HFF-Myc (cell line): ENCODE measurements around the gene ADIPOR2.

Source experiments
- DNase-seq: peaks from one replicate; pipeline ENCODE4 v3.0.0-alpha.2; 2011; ENCODE audit warnings: low read depth; ENCODE audit errors: extremely low read depth
- H3K4me3 ChIP-seq: replicated peaks from 2 replicates; pipeline ENCODE4 v1.5.1; 2011; ENCODE audit warnings: low read depth, mild to moderate bottlenecking, control low read depth, low read length
- TF ChIP-seq, protein P1 (sequence below): IDR thresholded peaks from 2 replicates; pipeline ENCODE4 v1.5.1; 2012; ENCODE audit warnings: mild to moderate bottlenecking, low read depth, low read length, control low read depth; ENCODE audit errors: missing control alignments

The ADIPOR2 gene

DNA sequence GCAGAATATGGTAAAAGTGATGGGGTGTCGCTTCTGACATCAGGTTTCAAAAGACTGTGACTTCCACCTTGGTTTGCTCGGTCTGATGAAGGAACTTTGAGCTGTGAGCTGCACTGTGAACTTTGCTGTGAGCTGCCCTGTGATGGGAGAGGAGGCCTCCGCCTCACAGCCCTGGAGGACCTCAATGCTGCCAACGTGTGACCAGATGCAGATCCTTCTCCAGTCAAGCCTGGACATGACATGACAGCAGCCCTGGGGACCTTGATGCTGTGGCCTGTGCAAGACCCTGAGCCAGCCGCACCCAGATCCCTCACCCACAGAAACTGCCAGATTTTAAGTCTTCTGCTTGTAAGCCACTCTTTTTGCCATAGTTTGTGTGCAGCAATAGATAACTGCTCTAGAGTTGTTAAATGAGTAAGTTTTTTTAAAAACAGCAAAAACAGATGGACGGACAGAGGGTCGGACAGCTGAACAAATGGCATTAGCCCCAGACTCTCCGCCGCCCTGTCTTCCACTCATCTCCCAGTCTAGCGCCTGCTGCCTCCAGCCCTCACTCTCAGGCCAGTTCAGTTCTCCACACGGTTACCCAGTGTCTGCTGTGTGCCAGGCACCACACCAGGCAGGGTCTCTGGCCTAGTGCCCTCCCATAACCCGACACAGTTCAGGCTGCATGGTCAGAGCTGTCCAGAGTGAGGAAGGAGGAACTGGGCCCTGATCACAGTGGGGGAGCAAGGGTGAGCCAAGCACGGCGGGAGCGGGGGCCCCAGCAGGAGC is 116.4 kb downstream of the ADIPOR2 start:
- TF ChIP-seq, protein P1, sequence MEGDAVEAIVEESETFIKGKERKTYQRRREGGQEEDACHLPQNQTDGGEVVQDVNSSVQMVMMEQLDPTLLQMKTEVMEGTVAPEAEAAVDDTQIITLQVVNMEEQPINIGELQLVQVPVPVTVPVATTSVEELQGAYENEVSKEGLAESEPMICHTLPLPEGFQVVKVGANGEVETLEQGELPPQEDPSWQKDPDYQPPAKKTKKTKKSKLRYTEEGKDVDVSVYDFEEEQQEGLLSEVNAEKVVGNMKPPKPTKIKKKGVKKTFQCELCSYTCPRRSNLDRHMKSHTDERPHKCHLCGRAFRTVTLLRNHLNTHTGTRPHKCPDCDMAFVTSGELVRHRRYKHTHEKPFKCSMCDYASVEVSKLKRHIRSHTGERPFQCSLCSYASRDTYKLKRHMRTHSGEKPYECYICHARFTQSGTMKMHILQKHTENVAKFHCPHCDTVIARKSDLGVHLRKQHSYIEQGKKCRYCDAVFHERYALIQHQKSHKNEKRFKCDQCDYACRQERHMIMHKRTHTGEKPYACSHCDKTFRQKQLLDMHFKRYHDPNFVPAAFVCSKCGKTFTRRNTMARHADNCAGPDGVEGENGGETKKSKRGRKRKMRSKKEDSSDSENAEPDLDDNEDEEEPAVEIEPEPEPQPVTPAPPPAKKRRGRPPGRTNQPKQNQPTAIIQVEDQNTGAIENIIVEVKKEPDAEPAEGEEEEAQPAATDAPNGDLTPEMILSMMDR = no peak
- no peak for DNase-seq
- H3K4me3 ChIP-seq = no peak overlapping the region

DNA sequence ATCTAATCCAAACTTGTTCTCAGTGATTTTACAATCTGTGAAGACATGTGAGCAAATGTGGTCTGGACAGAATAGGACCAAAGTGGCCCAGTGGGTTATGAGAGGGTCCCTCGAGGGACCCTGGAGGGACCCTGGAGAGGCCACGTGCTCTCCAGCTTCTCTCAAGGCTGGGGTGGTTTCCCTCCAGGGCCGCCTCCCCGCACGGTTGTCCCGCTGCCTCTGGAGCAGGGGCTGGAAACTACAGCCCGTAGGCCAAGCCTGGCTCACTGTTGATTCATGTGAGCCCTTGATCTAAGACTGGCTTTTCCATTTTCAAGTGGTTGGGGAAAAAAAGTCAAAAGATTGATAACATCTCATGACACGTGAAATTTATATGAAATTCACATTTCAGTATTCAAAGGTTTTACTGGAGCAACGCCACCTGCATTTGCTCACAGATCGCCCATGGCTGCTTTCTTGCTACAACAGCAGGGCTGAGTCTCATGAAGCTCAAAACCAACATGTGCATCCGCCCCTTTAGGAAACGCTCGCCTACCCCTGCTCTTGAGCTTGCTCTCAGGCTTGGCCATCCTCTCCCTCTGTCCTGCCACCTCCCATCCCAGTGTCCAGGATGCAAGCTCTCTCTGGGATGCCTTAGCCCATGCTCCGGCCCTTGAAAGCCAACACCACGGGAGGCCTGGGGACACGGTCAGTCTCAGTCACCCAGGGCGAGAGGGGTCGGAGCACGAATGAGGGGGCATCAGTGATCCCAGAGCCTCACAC is 117.3 kb downstream of the ADIPOR2 start:
- H3K4me3 ChIP-seq = no peak overlapping the region
- TF ChIP-seq, protein P1 = no peak
- DNase-seq = no peak

DNA sequence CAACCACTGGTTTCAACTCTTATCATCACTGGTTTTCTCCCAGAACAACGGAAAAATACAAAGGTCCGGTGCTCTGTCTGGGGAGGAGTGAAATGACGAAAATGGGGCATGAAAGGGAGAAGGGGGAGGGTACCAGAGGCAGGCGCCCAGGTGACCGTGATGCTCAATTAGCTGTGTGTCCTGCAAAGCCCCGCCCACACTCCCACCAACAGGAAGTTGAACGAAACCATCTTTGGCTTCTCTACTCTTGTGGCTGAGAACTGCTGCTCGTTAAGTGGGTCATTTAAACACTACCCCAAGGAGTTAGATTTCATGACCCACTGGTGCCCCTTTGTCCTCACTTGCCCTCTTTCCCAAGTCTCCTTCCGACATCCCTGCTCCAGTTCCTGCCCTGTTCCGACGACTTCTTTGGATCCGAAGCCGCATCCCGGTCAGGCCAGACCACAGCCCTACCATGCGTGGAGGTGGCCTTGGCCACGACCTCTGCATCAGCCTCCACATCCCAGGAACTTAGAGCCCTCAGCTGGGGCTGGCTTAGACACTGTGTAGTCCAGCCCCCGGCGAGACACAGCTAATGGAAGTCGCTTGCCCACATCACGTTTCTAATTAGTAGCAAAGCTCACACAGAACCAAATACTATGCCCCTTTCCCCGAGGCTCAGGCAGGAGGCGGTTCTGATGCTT is 118.1 kb downstream of the ADIPOR2 start:
- no peak overlapping the region for H3K4me3 ChIP-seq
- TF ChIP-seq, protein P1 = no peak
- DNase-seq = no peak

DNA sequence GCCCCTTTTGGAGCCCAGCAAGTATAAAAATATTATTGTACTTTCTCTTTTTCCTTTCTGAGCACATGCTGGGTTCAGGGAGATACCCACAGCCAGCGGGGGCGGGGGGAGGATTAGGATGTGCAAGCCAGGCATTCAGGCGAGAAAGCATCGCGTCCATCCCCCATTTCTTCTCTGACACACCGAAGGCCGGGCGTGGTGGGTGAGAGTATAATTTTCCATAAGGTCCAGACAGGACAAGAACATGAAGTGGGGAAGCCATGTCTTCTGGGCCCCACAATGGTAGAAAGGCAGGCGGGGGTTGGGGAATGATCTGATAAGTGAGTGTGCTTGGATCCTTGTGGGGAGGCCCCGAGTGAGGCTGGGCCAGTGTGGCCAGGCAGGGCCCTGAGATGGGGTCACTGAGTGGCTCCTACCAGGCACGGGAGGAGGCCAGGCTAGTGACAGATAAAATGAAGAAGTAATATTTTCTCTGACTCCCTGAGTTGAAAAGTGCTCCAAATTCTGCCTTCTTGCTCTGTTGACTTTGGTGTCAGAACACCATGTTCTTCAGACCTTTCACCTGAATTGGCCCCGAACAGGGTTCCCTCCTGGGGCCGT is 118.8 kb downstream of the ADIPOR2 start:
- no peak for DNase-seq
- no peak overlapping the region for H3K4me3 ChIP-seq
- TF ChIP-seq, protein P1 = no peak

DNA sequence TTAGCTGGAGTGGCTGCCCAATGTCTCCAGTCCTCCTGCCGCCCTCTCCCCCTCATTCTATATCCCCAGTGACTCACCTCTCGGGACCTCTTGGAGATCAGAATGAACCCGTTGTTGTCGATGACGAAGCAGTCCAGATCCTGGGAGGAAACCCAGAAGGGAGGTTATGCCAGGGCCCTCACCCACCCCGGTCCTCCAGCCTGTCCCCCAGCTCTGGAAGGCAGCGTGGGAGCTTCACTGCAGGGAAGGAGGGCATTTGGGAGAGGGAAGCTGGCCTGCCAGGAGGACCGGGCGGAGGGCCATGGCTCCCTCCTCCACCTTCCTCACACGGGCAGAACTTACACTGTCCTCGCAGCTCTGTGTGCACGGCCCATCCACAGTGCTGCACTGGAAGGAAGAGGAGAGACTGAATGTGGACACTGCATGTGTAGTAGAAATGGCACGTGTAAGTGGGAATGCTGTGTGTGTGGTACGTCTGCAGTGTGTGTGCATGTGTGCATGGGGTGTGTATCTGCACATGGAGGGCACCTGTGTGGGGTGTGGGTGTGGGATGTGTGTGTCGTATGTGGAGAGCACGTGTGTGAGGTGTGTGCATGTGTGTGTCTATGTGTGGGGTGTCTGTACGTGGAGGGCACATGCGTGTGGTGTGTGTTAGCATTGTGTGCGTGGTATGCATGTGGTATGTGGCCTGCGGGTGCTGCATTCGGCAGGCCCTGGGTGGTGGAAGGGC is 119.5 kb downstream of the ADIPOR2 start:
- TF ChIP-seq, protein P1 = no peak
- no peak for DNase-seq

DNA sequence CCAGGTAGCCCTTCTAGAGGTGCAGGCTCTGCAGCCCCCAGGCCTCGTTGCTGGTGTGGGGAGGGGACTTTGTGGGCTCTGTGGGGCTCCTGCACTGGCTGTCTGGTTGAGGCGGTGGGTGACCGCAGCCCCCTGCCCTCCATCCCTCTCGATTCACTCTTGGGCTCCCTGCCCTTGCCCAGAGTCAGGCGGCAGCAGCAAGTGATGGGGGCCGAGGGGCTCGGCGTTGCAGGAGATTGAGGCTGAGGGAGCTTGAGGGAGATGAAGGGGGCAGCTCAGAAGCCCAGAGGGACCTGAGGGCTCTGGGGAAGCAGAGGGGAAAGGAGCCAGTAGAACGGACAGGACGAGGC is 120.0 kb downstream of the ADIPOR2 start:
- no peak for DNase-seq
- TF ChIP-seq, protein P1 = no peak
- no peak overlapping the region for H3K4me3 ChIP-seq

More for the DNA sequence above, 119.5 kb downstream of the ADIPOR2 start:
- H3K4me3 ChIP-seq = no peak overlapping the region
